SK-N-SH treated with all-trans-retinoic acid at 6 μM for 48 hours (cell line): ENCODE results near the gene GSTM3.

Experiments
- CREB5 ChIP-seq: fragments of 250-450 bp; sonication (Bioruptor Pico); IDR thresholded peaks from 2 replicates; pipeline ENCODE4 v1.5.1; 2020; ENCODE audit warnings: low read depth, mild to moderate bottlenecking, moderate library complexity
- POU6F1 ChIP-seq: fragments of 250-450 bp; sonication (Bioruptor Pico); IDR thresholded peaks from 2 replicates; pipeline ENCODE4 v1.8.0; 2021; ENCODE audit warnings: low read depth, mild to moderate bottlenecking, moderate library complexity, borderline replicate concordance
- ZC3H10 ChIP-seq: fragments of 250-450 bp; sonication (Bioruptor Pico); IDR thresholded peaks from 2 replicates; pipeline ENCODE4 v1.5.1; 2021; ENCODE audit warnings: mild to moderate bottlenecking, moderate library complexity

GRCh38 chr1:109768820-109769219 is 28.0 kb upstream of the GSTM3 start:
- TF ChIP-seq ZC3H10 (CRISPR knock-in tag) (no peak), CREB5 (CRISPR knock-in tag) (no peak), POU6F1 (CRISPR knock-in tag) (no peak)
